ENCODE data around the gene MAGI2. TPM values are rescaled to one million over a fixed set of nuclear protein-coding genes. Genes with fewer than 3 reads are reported as not detected.

Gene MAGI2
- total RNA-seq, 1 donor from 2014 or later: 5.4 TPM

DNA sequence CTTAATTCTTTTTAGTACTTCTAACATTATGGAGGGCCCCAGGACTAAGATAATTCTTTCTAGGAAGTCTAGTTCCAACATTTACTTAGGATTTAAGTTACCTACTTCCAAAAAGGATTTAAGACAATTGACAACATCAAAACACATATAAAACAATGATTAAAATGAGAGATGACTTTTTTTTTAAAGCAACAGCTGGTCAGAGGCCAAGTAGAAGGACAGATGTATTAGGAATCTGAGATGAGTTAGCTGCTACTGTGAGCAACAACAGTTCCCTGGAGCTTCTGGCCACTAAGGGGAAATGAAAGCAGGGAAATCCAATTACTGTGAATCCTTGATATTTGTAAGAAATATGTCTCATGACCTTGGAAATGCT, 1432.6 kb downstream of the MAGI2 start:
- Histone ChIP-seq H2AFZ (ENCODE audit: low read depth, low read length) (no peak overlapping the region), H3K4me1 (ENCODE audit: insufficient read depth, low read length) (peaks cover 12% of the 10 kb centered on the region), H3K79me2 (ENCODE audit: insufficient read depth, low read length) (no peaks in the 10 kb centered on the region), H4K20me1 (ENCODE audit: insufficient read depth, low read length) (no peaks in the 10 kb centered on the region), H3K4me3 (ENCODE audit: insufficient read depth, low read depth, low read length) (no peak overlapping the region), H3K9me3 (ENCODE audit: insufficient read depth, low read depth, low read length) (no peaks in the 10 kb centered on the region), H3K36me3 (ENCODE audit: insufficient read depth, low read length) (no peaks in the 10 kb centered on the region), H3K4me2 (ENCODE audit: low read length) (no peak overlapping the region), H3K9ac (ENCODE audit: low read length) (no peak overlapping the region), H3K27me3 (ENCODE audit: insufficient read depth, low read length) (no peaks in the 10 kb centered on the region), H3K27ac (ENCODE audit: low read depth, low read length) (no peak overlapping the region)
- FAIRE-seq: no peak
- TF ChIP-seq, protein P1, sequence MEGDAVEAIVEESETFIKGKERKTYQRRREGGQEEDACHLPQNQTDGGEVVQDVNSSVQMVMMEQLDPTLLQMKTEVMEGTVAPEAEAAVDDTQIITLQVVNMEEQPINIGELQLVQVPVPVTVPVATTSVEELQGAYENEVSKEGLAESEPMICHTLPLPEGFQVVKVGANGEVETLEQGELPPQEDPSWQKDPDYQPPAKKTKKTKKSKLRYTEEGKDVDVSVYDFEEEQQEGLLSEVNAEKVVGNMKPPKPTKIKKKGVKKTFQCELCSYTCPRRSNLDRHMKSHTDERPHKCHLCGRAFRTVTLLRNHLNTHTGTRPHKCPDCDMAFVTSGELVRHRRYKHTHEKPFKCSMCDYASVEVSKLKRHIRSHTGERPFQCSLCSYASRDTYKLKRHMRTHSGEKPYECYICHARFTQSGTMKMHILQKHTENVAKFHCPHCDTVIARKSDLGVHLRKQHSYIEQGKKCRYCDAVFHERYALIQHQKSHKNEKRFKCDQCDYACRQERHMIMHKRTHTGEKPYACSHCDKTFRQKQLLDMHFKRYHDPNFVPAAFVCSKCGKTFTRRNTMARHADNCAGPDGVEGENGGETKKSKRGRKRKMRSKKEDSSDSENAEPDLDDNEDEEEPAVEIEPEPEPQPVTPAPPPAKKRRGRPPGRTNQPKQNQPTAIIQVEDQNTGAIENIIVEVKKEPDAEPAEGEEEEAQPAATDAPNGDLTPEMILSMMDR (IDR thresholded peaks at IDR 0.05; ENCODE audit: insufficient read depth, low read depth, low read length): no peak
- no peak for TF ChIP-seq EZH2 (IDR thresholded peaks at IDR 0.05; ENCODE audit: insufficient read depth, low read length)
- no peaks in the 10 kb centered on the region for H3K4me1 Mint-ChIP-seq (ENCODE audit: low read depth, unreplicated experiment)
- peak overlapping the region; percentile 8 for H3K27ac Mint-ChIP-seq (ENCODE audit: unreplicated experiment)
- no peak overlapping the region for H3K4me3 Mint-ChIP-seq (ENCODE audit: unreplicated experiment)
- no peaks in the 10 kb centered on the region for H3K9me3 Mint-ChIP-seq (ENCODE audit: unreplicated experiment)
- DNase-seq (ENCODE audit: low read depth): no peak
- H3K36me3 Mint-ChIP-seq (ENCODE audit: low read depth, unreplicated experiment): no peaks in the 10 kb centered on the region
- no peaks in the 10 kb centered on the region for H3K27me3 Mint-ChIP-seq (ENCODE audit: low read depth, unreplicated experiment)

DNA sequence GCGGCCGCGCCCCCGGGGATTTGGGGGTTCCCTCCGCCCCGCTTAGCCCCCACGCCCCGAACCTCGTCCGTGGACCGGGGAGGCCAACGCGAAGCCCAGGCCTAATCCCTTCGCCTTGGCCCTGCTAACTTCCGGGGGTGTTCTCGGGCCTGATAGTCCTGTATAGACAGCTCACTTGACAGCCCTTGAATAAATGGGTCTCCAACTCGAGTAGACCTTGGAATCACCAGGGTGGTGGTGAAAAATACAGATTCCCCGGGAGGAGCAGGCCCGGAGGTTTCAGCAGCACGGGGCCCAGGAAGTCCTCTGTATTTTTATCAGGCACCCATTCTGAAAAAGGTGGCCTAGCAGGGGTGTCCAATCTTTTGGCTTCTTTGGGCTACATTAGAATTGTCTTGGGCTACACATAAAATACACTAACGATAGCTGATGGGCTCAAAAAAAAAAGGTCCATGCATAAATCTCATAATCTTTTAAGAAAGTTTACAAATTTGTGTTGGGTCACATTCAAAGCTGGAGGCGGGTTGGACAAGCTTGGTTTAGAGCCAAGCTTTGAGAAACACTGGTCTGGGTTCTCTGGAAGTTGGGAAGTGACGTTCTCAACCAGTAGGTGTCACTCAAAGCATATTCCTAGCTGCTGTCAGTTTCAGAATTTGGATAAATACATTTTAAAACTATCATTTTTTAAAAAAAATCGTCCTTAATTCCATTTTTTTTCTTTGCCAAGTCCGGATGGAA, 1433.2 kb downstream of the MAGI2 start:
- no peaks in the 10 kb centered on the region for H3K9me3 Mint-ChIP-seq (ENCODE audit: unreplicated experiment)
- H3K27me3 Mint-ChIP-seq (ENCODE audit: low read depth, unreplicated experiment): no peaks in the 10 kb centered on the region
- Histone ChIP-seq H3K4me2 (ENCODE audit: low read length) (peak overlapping the region; percentile 86), H3K9ac (ENCODE audit: low read length) (peak overlapping the region; percentile 42), H3K79me2 (ENCODE audit: insufficient read depth, low read length) (no peaks in the 10 kb centered on the region), H4K20me1 (ENCODE audit: insufficient read depth, low read length) (no peaks in the 10 kb centered on the region), H3K36me3 (ENCODE audit: insufficient read depth, low read length) (no peaks in the 10 kb centered on the region), H3K27ac (ENCODE audit: low read depth, low read length) (peak overlapping the region; percentile 27), H3K9me3 (ENCODE audit: insufficient read depth, low read depth, low read length) (no peaks in the 10 kb centered on the region), H3K27me3 (ENCODE audit: insufficient read depth, low read length) (no peaks in the 10 kb centered on the region), H3K4me1 (ENCODE audit: insufficient read depth, low read length) (peaks cover 12% of the 10 kb centered on the region), H3K4me3 (ENCODE audit: insufficient read depth, low read depth, low read length) (no peak overlapping the region), H2AFZ (ENCODE audit: low read depth, low read length) (peak overlapping the region; percentile 67)
- H3K36me3 Mint-ChIP-seq (ENCODE audit: low read depth, unreplicated experiment): no peaks in the 10 kb centered on the region
- no peak for TF ChIP-seq EZH2 (IDR thresholded peaks at IDR 0.05; ENCODE audit: insufficient read depth, low read length)
- TF ChIP-seq, protein P1 (IDR thresholded peaks at IDR 0.05; ENCODE audit: insufficient read depth, low read depth, low read length): peak; percentile 84
- no peaks in the 10 kb centered on the region for H3K4me1 Mint-ChIP-seq (ENCODE audit: low read depth, unreplicated experiment)
- H3K27ac Mint-ChIP-seq (ENCODE audit: unreplicated experiment): peak overlapping the region; percentile 81
- peak; percentile 67 for DNase-seq (ENCODE audit: low read depth)
- peak overlapping the region; percentile 71 for H3K4me3 Mint-ChIP-seq (ENCODE audit: unreplicated experiment)
- peak; percentile 54 for FAIRE-seq

All from astrocyte (in vitro differentiated cells and primary cell).